ENCODE results near the gene RBMS3.
"Not testable (repeated sequence)": the region's sequence is repeated elsewhere in the genome, so short reads cannot be mapped to it uniquely, and the experiment has no call there.

The RBMS3 gene

GRCh38 chr3:29280404-29281093 is at the start of gene RBMS3:
TSS of gene RBMS3 (plus strand) at chr3:29281071.
- no peak for DNase-seq (ENCODE audit: low read depth)

- DNase-seq (ENCODE audit: low read depth), result not testable (repeated sequence)
Measured at GRCh38 chr3:29233126-29233525, 47.7 kb upstream of the RBMS3 start.

GRCh38 chr3:29236146-29236840 is 44.6 kb upstream of the RBMS3 start:
- DNase-seq (ENCODE audit: low read depth), result no peak

GRCh38 chr3:29239376-29239775 is 41.5 kb upstream of the RBMS3 start:
- DNase-seq (ENCODE audit: low read depth), result no peak

- DNase-seq (ENCODE audit: low read depth), result no peak
Measured at GRCh38 chr3:29240248-29240647, 40.6 kb upstream of the RBMS3 start.

- DNase-seq (ENCODE audit: low read depth), result no peak
Measured at GRCh38 chr3:29240887-29241286, 40.0 kb upstream of the RBMS3 start.

- no peak for DNase-seq (ENCODE audit: low read depth)
Measured at GRCh38 chr3:29241855-29242254, 39.0 kb upstream of the RBMS3 start.

- no peak for DNase-seq (ENCODE audit: low read depth)
Measured at GRCh38 chr3:29242296-29242695, 38.6 kb upstream of the RBMS3 start.

GRCh38 chr3:29245441-29245840 is 35.4 kb upstream of the RBMS3 start:
- no peak for DNase-seq (ENCODE audit: low read depth)

GRCh38 chr3:29247088-29247745 is 33.7 kb upstream of the RBMS3 start:
- DNase-seq (ENCODE audit: low read depth), result no peak

- DNase-seq (ENCODE audit: low read depth), result no peak
Measured at GRCh38 chr3:29249829-29250345, 31.0 kb upstream of the RBMS3 start.

GRCh38 chr3:29255854-29256696 is 24.8 kb upstream of the RBMS3 start:
- no peak for DNase-seq (ENCODE audit: low read depth)

- no peak for DNase-seq (ENCODE audit: low read depth)
Measured at GRCh38 chr3:29258161-29258560, 22.7 kb upstream of the RBMS3 start.

GRCh38 chr3:29261119-29261518 is 19.8 kb upstream of the RBMS3 start:
- DNase-seq (ENCODE audit: low read depth), result no peak

- no peak for DNase-seq (ENCODE audit: low read depth)
Measured at GRCh38 chr3:29263476-29263875, 17.4 kb upstream of the RBMS3 start.

GRCh38 chr3:29265509-29266072 is 15.3 kb upstream of the RBMS3 start:
- no peak for DNase-seq (ENCODE audit: low read depth)

GRCh38 chr3:29267226-29267625 is 13.6 kb upstream of the RBMS3 start:
- DNase-seq (ENCODE audit: low read depth), result no peak

GRCh38 chr3:29268651-29269050 is 12.2 kb upstream of the RBMS3 start:
- no peak for DNase-seq (ENCODE audit: low read depth)

GRCh38 chr3:29270752-29271151 is 10.1 kb upstream of the RBMS3 start:
- no peak for DNase-seq (ENCODE audit: low read depth)

- DNase-seq (ENCODE audit: low read depth), result no peak
Measured at GRCh38 chr3:29271475-29271874, 9.4 kb upstream of the RBMS3 start.

GRCh38 chr3:29274667-29275066 is 6.2 kb upstream of the RBMS3 start:
- DNase-seq (ENCODE audit: low read depth), result no peak

- no peak for DNase-seq (ENCODE audit: low read depth)
Measured at GRCh38 chr3:29275309-29275708, 5.6 kb upstream of the RBMS3 start.
